Hematopoietic multipotent progenitor cell treated with erythropoietin and hydrocortisone succinate and interleukin-3 and kit ligand, for 4 days (in vitro differentiated cells): Measurements from ENCODE around the gene LTBP4.
"Not testable (repeated sequence)": the region's sequence is repeated elsewhere in the genome, so short reads cannot be mapped to it uniquely, and the experiment has no call there.

Experiments
- DNase-seq: peaks from one replicate; pipeline ENCODE4 v3.0.0-alpha.2; 2015

The LTBP4 gene

DNA sequence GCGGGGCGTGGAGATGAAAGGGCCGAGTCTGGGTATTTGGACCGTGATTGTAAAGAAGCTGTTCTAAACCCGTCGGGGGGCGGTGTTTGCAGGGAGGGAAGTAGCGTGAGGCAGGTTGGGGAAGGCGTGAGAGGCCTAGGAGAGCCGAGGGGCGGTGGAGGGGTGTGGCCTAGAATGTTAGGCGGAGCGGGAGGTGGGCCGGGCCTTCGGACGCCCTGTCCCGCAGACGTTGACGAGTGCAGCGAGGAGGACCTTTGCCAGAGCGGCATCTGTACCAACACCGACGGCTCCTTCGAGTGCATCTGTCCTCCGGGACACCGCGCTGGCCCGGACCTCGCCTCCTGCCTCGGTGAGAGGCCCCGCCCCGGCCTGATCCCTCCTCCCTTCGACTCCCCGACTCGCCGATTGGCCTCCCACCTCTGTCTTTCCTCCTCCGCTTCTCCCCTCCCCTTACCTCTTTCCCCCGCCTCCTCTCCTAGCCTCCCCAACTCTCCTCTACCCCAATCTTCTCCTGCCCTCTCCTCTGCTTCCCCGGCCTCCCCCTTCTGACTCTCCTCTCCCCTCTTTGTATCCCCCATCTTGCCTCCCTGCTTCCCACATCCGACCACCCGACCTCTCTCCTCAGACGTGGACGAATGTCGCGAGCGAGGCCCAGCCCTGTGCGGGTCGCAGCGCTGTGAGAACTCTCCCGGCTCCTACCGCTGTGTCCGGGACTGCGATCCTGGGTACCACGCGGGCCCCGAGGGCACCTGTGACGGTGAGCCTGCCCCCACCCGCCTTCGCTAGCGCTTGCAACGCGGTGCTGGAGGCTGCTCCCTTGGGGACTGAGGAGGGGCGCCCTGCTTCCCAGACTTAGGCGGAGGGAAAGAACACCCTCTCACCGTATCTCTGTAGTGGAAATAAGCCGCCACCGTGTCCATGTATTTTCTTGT, 12.8 kb downstream of the LTBP4 start:
- peak; percentile 95 for DNase-seq

DNA sequence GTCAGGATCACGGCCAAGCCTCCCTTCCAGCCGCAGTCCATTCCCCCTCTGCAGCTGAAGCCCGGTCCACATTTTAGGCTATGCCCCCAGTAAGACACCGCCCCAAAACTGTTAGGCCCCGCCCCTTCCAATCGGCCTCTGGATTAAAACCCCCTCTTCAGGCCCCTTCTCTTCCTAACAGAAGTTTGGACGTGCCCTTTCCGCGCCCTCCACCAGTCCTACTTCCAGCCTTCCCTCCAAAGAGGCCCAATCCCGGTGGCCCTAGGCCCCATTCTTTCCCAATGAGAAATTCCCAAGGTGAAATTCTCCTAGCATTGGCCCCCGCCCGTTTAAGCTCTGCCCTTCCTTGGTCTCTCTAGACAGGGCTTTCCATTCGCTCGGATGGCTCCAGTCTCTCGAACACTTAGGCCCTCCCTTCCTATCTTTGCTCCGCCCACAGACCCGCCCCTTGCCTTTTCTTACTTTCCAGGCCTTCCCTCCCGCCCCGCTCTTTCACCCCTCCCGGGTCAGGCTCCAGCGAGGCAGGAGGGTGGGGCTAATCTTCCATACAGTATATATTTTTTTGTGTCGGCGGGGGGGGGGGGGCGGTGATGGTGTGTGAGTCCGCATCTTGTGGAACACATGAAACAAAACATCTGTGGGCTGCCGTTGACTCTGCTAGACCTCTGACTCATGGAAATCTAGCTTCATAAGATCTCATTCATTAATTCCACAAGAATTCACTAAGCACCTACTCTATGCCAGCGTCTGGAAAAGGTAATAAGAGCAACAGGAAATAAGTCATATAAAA, 13.6 kb downstream of the LTBP4 start:
- DNase-seq = peak; percentile 95

DNA sequence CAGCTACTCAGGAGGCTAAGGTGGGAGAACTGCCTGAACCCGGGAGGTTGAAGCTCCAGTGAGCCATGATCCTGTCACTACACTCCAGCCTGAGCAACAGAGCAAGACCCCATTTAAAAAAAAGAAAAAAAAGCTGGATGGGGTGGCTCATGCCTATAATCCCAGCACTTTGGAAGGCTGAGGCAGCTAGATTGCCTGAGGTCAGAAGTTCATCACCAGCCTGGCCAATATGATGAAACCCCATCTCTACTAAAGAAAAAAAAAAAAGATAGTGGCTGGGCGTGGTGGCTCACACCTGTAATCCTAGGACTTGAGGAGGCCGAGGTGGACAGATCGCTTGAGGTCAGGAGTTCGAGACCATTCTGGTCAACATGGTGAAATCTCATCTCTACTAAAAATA, 15.0 kb downstream of the LTBP4 start:
- no peak for DNase-seq

DNA sequence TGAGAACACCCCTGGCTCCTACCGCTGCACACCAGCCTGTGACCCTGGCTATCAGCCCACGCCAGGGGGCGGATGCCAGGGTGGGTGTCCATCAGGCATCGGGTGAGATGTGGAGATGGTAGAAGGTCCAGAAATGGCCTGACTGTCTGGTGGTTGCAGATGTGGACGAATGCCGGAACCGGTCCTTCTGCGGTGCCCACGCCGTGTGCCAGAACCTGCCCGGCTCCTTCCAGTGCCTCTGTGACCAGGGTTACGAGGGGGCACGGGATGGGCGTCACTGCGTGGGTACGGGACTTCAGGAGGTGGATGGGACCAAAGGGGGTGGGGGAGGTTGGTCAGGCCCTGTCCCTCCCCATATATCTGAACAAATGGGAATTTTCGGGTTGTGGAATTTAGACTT, 15.8 kb downstream of the LTBP4 start:
- no peak for DNase-seq

DNA sequence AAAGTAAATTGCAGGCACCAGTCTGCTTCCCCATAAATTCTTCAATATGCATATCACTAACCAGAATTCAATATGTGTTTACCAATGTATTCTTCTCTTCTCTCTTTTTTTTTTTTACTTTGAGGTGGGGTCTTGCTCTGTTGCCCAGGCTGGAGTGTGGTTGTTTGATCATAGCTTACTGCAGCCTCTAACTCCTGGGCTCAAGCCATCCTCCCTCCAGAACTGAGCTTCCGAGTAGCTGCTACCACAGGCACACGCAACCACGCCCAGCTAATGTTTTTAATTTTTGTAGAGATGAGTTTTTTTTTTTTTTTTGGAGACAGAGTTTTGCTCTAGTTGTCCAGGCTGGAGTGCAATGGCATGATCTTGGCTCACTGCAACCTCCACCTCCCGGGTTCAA, 16.8 kb downstream of the LTBP4 start:
- no peak for DNase-seq

DNA sequence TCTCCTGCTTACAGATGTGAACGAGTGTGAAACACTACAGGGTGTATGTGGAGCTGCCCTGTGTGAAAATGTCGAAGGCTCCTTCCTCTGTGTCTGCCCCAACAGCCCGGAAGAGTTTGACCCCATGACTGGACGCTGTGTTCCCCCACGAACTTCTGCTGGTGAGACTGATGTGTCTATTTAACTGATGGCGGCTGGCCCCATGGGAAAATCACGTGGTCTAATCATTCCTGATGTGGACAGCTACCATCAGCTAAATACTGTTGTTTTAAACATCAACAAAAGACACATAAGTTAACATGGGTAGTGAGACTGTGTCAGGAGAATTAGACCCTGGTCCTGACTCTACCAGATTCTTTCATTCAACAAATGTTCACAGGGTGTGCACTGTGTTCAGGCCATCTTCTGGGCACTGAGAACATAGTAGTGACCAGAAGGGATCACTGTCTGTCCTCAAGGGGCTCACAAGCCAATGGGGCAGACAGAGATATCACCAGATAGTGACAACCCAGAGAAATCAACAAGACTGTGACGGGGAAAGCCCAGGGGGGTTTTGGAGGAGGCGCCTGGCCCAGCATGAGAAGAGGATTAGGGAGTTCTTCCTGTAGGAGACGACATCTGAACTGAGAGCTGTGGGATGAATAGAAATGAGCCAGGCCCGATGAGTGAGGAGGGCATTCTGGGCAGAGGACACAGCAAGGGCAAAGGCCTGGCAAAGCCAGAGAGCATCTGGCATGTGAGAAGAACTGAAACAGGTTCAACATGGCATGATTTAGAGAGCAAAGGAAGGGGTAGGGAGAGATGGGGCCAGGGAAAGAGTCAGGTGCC, 18.4 kb downstream of the LTBP4 start:
- DNase-seq = no peak

DNA sequence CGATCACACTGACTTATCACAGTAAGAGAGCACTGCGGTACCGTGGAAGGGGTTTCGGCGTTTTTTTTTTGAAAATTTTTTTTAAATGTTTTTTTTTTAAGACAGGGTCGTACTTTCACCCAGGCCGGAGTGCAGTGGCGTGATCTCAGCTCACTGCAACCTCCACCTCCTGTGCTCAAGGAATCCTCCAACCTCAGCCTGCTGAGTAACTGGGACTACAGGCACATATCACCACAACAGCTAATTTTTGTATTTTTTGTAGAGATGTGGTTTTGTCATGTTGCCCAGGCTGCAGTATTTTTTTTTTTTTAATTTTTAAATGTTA, 19.0 kb downstream of the LTBP4 start:
- no peak for DNase-seq

DNA sequence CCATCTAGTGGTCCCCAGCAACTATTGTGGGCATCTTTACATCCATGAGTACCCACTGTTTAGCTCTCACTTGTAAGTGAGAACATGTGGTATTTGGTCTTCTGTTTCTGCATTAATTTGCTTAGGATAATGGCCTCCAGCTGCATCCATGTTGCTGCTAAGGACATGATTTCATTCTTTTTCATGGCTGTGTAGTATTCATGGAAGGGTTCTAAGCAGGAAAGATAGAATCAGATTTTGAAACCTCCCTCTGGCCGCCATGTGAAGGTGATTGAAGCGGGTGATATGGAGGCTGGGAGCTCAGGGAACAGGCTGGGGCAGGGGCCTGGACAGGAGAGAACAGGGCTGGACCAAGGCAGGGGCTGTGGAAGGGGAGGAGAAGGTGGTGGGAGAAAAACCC, 20.1 kb downstream of the LTBP4 start:
- no peak for DNase-seq

DNA sequence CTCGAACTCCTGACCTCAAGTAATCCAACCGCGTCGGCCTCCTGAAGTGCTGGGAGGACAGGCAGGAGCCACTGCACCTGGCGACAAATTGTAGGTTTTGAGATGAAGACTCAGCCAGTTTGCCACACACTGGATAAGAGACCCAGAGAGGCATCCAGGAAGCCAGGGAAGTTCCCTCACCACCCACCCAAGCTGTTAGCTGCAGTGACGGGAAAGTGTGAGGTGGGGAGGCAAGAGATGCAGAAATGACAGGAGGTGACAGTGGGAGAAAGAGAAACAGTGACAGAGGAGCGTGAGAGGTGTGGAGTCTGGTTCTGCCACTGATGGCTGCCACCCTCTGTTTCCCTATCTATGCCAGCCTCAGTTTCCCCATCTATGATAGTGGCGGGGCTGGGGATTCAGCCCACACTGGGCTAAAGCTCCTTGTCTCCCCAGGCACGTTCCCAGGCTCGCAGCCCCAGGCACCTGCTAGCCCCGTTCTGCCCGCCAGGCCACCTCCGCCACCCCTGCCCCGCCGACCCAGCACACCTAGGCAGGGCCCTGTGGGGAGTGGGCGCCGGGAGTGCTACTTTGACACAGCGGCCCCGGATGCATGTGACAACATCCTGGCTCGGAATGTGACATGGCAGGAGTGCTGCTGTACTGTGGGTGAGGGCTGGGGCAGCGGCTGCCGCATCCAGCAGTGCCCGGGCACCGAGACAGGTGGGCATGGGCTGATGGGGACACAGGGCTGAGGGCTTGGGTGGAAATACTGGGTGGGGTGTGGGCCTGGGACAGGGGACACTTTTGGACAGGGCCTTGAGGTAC, 21.0 kb downstream of the LTBP4 start:
- no peak for DNase-seq

DNA sequence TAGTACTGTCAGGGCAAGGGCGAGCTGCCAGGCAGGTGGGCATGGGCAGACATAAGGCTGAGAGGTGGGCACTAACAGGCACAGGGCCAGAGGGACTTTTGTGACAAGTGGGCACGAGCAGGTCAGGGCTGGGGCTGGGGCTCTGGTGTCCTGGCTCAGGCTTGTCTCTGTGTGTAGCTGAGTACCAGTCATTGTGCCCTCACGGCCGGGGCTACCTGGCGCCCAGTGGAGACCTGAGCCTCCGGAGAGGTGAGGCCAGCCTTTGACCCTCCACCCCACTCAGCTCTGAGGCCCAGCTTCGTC, 21.6 kb downstream of the LTBP4 start:
- DNase-seq = no peak

DNA sequence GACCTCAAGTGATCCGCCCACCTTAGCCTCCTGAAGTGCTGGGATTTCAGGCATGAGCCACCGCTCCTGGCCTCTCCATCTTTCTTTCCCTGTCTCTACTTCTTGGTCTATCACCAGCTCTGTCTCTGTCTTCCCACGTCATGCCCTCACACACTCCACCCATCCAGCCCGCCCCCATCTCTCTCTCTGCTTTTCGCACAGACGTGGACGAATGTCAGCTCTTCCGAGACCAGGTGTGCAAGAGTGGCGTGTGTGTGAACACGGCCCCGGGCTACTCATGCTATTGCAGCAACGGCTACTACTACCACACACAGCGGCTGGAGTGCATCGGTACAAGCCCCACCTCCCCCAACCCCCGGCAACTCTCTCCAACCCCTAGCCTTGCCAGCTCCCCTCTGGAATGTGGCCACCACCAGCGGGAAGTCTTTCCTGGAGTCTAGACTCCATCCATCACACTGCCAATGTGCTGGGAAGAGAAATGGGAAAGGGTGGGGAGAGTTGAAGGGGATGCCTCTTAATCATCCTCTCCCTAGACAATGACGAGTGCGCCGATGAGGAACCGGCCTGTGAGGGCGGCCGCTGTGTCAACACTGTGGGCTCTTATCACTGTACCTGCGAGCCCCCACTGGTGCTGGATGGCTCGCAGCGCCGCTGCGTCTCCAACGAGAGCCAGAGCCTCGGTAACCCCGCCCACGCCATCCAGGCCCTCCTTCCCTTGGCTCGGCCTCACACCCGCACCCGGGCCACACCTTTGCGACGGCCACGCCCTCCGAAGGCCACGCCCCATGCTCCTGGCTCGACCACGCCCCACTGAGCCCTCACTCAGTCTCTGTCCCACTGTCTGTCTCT, 22.5 kb downstream of the LTBP4 start:
- DNase-seq = peak; percentile 65

DNA sequence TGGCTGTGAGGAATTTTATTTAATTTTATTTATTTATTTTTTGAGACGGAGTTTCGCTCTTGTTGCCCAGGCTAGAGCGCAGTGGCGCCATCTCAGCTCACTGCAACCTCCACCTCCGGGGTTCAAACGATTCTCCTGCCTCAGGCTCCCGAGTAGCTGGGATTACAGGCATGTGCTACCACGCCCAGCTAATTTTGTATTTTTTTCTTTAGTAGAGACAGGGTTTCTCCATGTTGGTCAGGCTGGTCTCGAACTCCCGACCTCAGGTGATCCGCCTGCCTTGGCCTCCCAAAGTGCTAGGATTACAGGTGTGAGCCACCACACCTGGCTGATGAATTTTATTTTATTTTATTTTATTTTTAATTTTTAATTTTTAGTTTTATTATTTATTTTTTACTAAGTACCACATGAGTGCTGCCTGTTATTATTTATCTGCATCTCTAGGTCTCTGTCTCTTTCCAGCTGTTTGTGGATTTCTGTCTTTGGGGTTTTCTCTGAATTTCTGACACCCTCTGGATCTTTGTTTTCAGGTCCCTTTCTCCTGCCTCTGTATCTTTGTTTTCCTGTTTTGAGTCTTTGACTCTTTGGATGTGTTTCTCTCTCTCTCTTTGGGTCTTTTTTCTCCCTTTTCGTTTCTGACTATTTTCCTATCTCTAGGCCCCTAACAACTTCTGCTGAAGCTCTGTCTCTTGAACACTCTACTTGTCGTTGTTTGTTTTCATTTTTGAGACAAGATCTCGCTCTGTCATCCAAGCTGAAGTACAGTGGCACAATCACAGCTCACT, 23.4 kb downstream of the LTBP4 start:
- DNase-seq = not testable (repeated sequence)

DNA sequence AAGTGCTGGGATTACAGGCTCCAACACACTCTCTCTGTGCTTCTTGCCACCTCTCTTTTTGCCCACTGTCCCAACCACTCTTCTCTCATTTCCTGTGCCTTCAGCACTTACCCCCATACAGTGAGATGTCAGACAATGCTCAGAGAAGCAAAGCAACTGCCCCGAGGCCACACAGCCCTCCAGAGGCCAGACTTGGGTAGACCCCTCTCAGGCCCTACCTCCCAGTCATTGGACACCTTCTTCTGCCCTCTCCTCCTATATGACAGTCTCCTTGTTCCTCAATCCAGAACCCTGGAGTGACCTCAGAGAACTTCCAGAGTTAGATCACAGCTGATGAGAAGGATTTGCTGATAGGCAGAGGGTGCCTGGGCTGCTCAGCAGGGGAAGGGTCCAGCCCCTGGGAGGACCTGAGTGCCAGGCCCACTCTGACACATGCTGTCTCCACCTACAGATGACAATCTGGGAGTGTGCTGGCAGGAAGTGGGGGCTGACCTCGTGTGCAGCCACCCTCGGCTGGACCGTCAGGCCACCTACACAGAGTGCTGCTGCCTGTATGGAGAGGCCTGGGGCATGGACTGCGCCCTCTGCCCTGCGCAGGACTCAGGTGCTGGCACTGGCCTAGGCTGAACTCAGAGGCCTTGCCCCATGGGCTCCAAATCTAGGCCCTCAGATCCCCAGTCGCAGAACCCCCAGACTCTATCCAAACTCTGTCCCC, 24.4 kb downstream of the LTBP4 start:
- DNase-seq = no peak

DNA sequence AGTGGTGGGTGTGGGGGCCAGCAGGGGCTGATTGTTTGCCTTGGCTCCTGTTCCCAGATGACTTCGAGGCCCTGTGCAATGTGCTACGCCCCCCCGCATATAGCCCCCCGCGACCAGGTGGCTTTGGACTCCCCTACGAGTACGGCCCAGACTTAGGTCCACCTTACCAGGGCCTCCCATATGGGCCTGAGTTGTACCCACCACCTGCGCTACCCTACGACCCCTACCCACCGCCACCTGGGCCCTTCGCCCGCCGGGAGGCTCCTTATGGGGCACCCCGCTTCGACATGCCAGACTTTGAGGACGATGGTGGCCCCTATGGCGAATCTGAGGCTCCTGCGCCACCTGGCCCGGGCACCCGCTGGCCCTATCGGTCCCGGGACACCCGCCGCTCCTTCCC, 25.7 kb downstream of the LTBP4 start:
- DNase-seq = no peak

DNA sequence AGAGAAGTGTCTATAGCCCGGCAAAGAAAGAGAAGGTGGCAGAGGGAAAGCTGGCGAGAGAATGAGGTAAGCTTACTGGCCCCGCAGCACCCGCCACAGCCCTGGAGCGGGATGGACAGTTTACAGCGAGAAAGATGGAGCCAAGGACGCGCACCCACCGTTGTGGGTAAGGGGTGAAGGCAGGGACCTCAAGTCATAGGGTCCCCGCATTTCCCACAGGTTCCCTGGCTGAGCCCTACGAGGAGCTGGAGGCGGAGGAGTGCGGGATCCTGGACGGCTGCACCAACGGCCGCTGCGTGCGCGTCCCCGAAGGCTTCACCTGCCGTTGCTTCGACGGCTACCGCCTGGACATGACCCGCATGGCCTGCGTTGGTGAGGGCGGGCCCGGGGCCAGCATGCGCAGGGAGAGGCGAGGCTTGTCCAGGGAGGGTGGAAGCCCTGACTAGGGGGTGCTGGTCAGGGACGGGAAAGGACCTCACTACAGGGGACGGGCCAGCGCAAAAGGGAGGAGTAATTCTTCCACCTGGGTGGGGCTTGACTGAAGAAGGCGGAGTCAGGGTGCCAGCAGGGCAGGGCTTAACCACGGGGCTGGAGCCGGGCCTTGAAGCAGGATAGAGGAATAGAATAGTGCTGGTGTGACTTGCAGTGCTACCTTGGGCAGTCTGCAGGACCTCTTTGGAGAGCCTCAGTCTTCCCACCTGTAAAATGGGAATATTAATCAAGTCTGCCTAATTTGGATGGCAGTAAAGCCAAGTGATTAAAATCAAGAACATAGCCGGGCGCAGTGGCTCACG, 26.5 kb downstream of the LTBP4 start:
- no peak for DNase-seq

DNA sequence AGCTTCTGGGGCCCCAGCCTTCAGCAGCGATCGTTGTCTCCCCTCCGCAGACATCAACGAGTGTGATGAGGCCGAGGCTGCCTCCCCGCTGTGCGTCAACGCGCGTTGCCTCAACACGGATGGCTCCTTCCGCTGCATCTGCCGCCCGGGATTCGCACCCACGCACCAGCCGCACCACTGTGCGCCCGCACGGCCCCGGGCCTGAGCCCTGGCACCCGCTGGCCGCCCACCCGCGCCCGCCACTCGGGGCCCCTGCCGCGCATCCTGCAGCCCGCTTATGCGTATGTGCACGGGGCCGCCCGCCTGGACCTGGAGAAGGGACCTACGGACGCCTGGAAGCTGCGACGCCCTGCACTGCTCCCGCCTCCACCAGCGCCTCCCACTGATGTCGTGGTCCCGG, 28.2 kb downstream of the LTBP4 start:
- DNase-seq = no peak

DNA sequence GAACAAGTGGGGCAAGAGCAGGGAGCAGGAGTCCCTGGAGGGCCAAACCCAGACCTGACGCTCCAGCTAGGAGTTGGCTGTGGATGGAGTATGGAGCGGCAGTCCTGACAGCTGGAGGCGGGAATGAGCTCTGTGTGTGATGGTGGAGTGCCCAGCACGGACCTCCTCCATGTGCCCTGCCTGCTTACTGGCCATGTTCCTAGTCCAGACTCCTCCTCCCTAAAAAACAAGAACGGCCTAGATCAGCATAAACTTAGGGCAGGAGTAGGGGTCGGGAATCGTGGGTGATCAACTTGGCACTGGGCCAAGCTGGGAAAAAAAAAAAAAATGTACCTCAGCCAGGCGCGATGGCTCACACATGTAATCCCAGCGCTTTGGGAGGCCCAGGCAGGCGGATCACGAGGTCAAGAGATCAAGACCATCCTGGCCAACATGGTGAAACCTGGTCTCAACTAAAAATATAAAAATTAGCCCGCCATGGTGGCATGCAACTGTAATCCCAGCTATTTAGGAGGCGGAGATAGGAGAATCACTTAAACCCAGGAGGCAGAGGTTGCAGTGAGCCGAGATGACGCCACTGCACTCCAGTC, 29.5 kb downstream of the LTBP4 start:
- DNase-seq = no peak

DNA sequence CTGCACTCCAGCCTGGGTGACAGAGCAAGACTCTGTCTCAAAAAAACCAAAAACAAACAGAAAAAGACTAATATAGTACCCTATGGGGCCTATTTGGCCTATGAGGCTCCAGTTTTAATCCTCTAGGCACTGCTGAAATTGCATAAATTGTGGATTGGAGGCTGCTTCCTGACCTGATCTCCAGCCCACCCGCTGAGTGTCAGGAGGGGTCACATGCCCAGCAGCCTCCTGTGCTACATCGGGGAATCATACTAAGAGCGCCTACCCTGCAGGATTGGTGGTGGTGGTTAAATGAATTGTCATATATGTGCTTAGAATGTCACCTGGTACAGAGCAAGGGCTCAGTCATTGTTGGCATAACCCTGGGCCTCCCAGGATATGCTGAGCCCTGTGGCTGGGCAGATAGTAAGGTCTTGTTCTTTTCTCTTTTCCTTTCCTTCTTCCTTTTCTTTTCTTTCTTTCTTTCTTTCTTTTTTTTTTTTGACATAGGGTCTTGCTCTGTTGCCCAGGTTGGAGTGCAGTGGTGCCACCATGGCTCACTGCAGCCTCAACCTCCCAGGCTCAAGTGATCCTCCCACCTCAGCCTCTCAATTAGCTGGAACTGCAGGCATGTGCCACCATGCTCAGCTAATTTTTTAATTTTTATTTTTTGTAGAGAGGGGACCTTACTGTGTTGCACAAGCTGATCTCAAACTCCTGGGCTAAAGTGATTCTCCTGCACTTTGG, 31.3 kb downstream of the LTBP4 start:
- no peak for DNase-seq
